D341Med (cell line): ENCODE data around the gene LMO2.

ENCODE experiments used
- DNase-seq: peaks from one replicate; pipeline ENCODE4 v3.0.0; 2012; ENCODE audit warnings: low spot score

LMO2 gene

GRCh38 chr11:33887886-33888285 lies 4.0 kb downstream of the LMO2 start:
- no peak for DNase-seq

GRCh38 chr11:33885338-33886005 lies 6.4 kb downstream of the LMO2 start:
- DNase-seq: no peak

- DNase-seq: no peak
Measured at GRCh38 chr11:33884601-33885000, 7.3 kb downstream of the LMO2 start.

- no peak for DNase-seq
Measured at GRCh38 chr11:33884035-33884434, 7.8 kb downstream of the LMO2 start.

- no peak for DNase-seq
Measured at GRCh38 chr11:33881651-33882503, 10.0 kb downstream of the LMO2 start.

- no peak for DNase-seq
Measured at GRCh38 chr11:33880979-33881378, 10.9 kb downstream of the LMO2 start.

- no peak for DNase-seq
Measured at GRCh38 chr11:33879375-33879774, 12.5 kb downstream of the LMO2 start.

- DNase-seq: no peak
Measured at GRCh38 chr11:33877038-33877437, 14.8 kb downstream of the LMO2 start.

GRCh38 chr11:33875621-33876294 lies 16.1 kb downstream of the LMO2 start:
- no peak for DNase-seq

GRCh38 chr11:33874910-33875490 lies 16.9 kb downstream of the LMO2 start:
- DNase-seq: no peak

- DNase-seq: no peak
Measured at GRCh38 chr11:33874433-33874832, 17.4 kb downstream of the LMO2 start.

- DNase-seq: peak; percentile 72
Measured at GRCh38 chr11:33869481-33870422, 22.1 kb downstream of the LMO2 start.

GRCh38 chr11:33868647-33869461 lies 23.0 kb downstream of the LMO2 start:
- DNase-seq: peak; percentile 56

GRCh38 chr11:33867996-33868646 lies 23.8 kb downstream of the LMO2 start:
- no peak for DNase-seq

GRCh38 chr11:33867561-33867960 lies 24.3 kb downstream of the LMO2 start:
- DNase-seq: no peak

GRCh38 chr11:33866936-33867335 lies 24.9 kb downstream of the LMO2 start:
- DNase-seq: no peak

- no peak for DNase-seq
Measured at GRCh38 chr11:33864479-33864878, 27.4 kb downstream of the LMO2 start.

GRCh38 chr11:33863418-33864172 lies 28.3 kb downstream of the LMO2 start:
- DNase-seq: no peak

GRCh38 chr11:33861941-33862589 lies 29.8 kb downstream of the LMO2 start:
- DNase-seq: no peak
